Measurements from ENCODE around the gene CSMD2. TPM values are rescaled to one million over a fixed set of nuclear protein-coding genes. Genes with fewer than 3 reads are reported as not detected.

Gene CSMD2
- total RNA-seq, 1 donor from 2014 or later, result 2.1 TPM

- no peak overlapping the region for H3K27ac Mint-ChIP-seq (ENCODE audit: unreplicated experiment)
- no peaks in the 10 kb centered on the region for H3K36me3 Mint-ChIP-seq (ENCODE audit: low read depth, unreplicated experiment)
- no peak for TF ChIP-seq CTCF (IDR thresholded peaks at IDR 0.05; ENCODE audit: unreplicated experiment)
- no peaks in the 10 kb centered on the region for H3K9me3 Mint-ChIP-seq (ENCODE audit: unreplicated experiment)
- no peaks in the 10 kb centered on the region for H3K27me3 Mint-ChIP-seq (ENCODE audit: unreplicated experiment)
- DNase-seq (ENCODE audit: low spot score), result no peak
- peaks cover 2% of the 10 kb centered on the region for H3K4me1 Mint-ChIP-seq (ENCODE audit: unreplicated experiment)
- H3K4me3 Mint-ChIP-seq (ENCODE audit: unreplicated experiment), result no peak overlapping the region
These were observed 193.9 kb downstream of the CSMD2 start for GRCh38 chr1:33971018-33971710.

- H3K9me3 Mint-ChIP-seq (ENCODE audit: unreplicated experiment), result no peaks in the 10 kb centered on the region
- no peak overlapping the region for H3K4me3 Mint-ChIP-seq (ENCODE audit: unreplicated experiment)
- no peak for DNase-seq (ENCODE audit: low spot score)
- no peaks in the 10 kb centered on the region for H3K36me3 Mint-ChIP-seq (ENCODE audit: low read depth, unreplicated experiment)
- peaks cover 2% of the 10 kb centered on the region for H3K4me1 Mint-ChIP-seq (ENCODE audit: unreplicated experiment)
- no peak for TF ChIP-seq CTCF (IDR thresholded peaks at IDR 0.05; ENCODE audit: unreplicated experiment)
- no peak overlapping the region for H3K27ac Mint-ChIP-seq (ENCODE audit: unreplicated experiment)
- H3K27me3 Mint-ChIP-seq (ENCODE audit: unreplicated experiment), result no peaks in the 10 kb centered on the region
These were observed 194.7 kb downstream of the CSMD2 start for GRCh38 chr1:33970148-33970825.

GRCh38 chr1:33966346-33967141 lies 198.5 kb downstream of the CSMD2 start:
- H3K27ac Mint-ChIP-seq (ENCODE audit: unreplicated experiment), result no peak overlapping the region
- H3K4me1 Mint-ChIP-seq (ENCODE audit: unreplicated experiment), result peaks cover 2% of the 10 kb centered on the region

GRCh38 chr1:33965086-33965485 lies 199.9 kb downstream of the CSMD2 start:
- H3K4me3 Mint-ChIP-seq (ENCODE audit: unreplicated experiment), result no peak overlapping the region
- no peaks in the 10 kb centered on the region for H3K36me3 Mint-ChIP-seq (ENCODE audit: low read depth, unreplicated experiment)
- no peaks in the 10 kb centered on the region for H3K27me3 Mint-ChIP-seq (ENCODE audit: unreplicated experiment)

More at GRCh38 chr1:33966346-33967141, 198.5 kb downstream of the CSMD2 start:
- no peak for DNase-seq (ENCODE audit: low spot score)
- Mint-ChIP-seq H3K36me3 (ENCODE audit: low read depth, unreplicated experiment) (no peaks in the 10 kb centered on the region), H3K27me3 (ENCODE audit: unreplicated experiment) (no peaks in the 10 kb centered on the region), H3K4me3 (ENCODE audit: unreplicated experiment) (no peak overlapping the region), H3K9me3 (ENCODE audit: unreplicated experiment) (no peaks in the 10 kb centered on the region)
- TF ChIP-seq CTCF (IDR thresholded peaks at IDR 0.05; ENCODE audit: unreplicated experiment), result no peak

More at GRCh38 chr1:33965086-33965485, 199.9 kb downstream of the CSMD2 start:
- Mint-ChIP-seq H3K27ac (ENCODE audit: unreplicated experiment) (no peak overlapping the region), H3K9me3 (ENCODE audit: unreplicated experiment) (no peaks in the 10 kb centered on the region), H3K4me1 (ENCODE audit: unreplicated experiment) (peaks cover 2% of the 10 kb centered on the region)
- no peak for DNase-seq (ENCODE audit: low spot score)
- no peak for TF ChIP-seq CTCF (IDR thresholded peaks at IDR 0.05; ENCODE audit: unreplicated experiment)

All from endothelial cell (in vitro differentiated cells).